Right cardiac atrium (tissue), 5 donors: ENCODE data around the gene DEFB126. TPM values are rescaled to one million over a fixed set of nuclear protein-coding genes. Genes with fewer than 3 reads are reported as not detected.
"Not testable (repeated sequence)": the region's sequence is repeated elsewhere in the genome, so short reads cannot be mapped to it uniquely, and the experiment has no call there.

ENCODE experiments used
- ATAC-seq, 2 donors: fragments of 200-7000 bp; cut with Tn5 transposase; one replicate each; pipeline versions ENCODE4 v1.8.0 to v1.9.1; 2020; ENCODE audit warnings: moderate library complexity in 2 of 2, mild to moderate bottlenecking in 1 of 2
- DNase-seq, 3 donors: peaks; one replicate each; pipeline ENCODE4 v3.0.0-alpha.2; 2020
- H3K27ac ChIP-seq: one replicate; pipeline ENCODE4 v1.5.1; 2013; ENCODE audit warnings: mild to moderate bottlenecking, low read length, control low read depth, moderate library complexity
- H3K27me3 ChIP-seq: one replicate; pipeline ENCODE4 v1.6.1; 2013; ENCODE audit not compliant: control insufficient read depth, insufficient read depth
- H3K4me1 ChIP-seq: one replicate; pipeline ENCODE4 v1.6.1; 2013; ENCODE audit warnings: low read length; ENCODE audit not compliant: control insufficient read depth, insufficient read depth
- H3K4me3 ChIP-seq: one replicate; pipeline ENCODE4 v1.5.1; 2013; ENCODE audit warnings: low read length, control low read depth
- H3K9me3 ChIP-seq: one replicate; pipeline ENCODE4 v1.6.1; 2013; ENCODE audit warnings: low read length; ENCODE audit not compliant: control insufficient read depth
- WGBS: extraction: QIAGEN DNeasy Blood & Tissue Kit; methylation state at CpG from one replicate; pipeline ENCODE4 v1.1.7; 2013; 5-methylcytosine and 5-hydroxymethylcytosine counted together
- intact Hi-C, 4 donors: fragments of 100-400 bp; cut with DNase I; formaldehyde crosslinking; loops; one replicate each; pipeline versions ENCODE4 v1.11.0 to v1.14.0; 2022 to 2023
- long read RNA-seq, 4 donors: library from polyadenylated mRNA; unstranded; transcript quantifications; one replicate each; pipeline ENCODE4 v2.0.0, GENCODE V29; 2020 to 2021
- polyA plus RNA-seq: library from polyadenylated mRNA; stranded (reverse); fragments of 200-250 nt; gene quantifications from one replicate; pipeline ENCODE4 v1.2.3, GENCODE V29; 2013
- total RNA-seq, 4 donors: library from RNA; stranded (reverse); fragmentation: NEBNext Ultra II Directional; extraction: Animal tissue kit (Norgen Biotek cat#: 25700); gene quantifications; one replicate each; pipeline ENCODE4 v1.2.1, GENCODE V29; 2021
- donor health status: healthy with polysubstance abuse.
- donor health status: DM: no; HTN: yes; CAD: no.
- donor health status: DM: no; HTN: no; CAD: no.
- donor health status: DM: no; HTN: yes; CAD: no; lungs with severe emphysema.
- donor health status: DM: yes; HTN: yes; CAD: no.

Gene DEFB126
- total RNA-seq: not detected
- polyA plus RNA-seq: not detected
- long read RNA-seq, donor 1: 0 reads
- long read RNA-seq, donor 2: 0 reads
- long read RNA-seq, donor 3: 0 reads
- long read RNA-seq, donor 4: 0 reads

GRCh38 chr20:142290-142689 is at the start of gene DEFB126:
Gene DEFB126 (plus strand): TSS chr20:142590. CDS start chr20:142629, 39 bp downstream.
- H3K4me3 ChIP-seq: no peak within 1 kb of the TSS
- 45% methylated on average over 1 of the region's 1 CpG for WGBS
- no peaks in the 10 kb centered on the region for H3K9me3 ChIP-seq
- no peak within 1 kb of the TSS for H3K27ac ChIP-seq
- no peak for DNase-seq
- no peaks in the 10 kb centered on the region for H3K27me3 ChIP-seq
- no peaks in the 10 kb centered on the region for H3K4me1 ChIP-seq
- intact Hi-C loops: no loop called here
- no peak for ATAC-seq

GRCh38 chr20:93641-94040 is 48.7 kb upstream of the DEFB126 start:
- Histone ChIP-seq H3K27me3 (no peaks in the 10 kb centered on the region), H3K4me3 (no peak overlapping the region), H3K27ac (no peak overlapping the region), H3K4me1 (no peaks in the 10 kb centered on the region), H3K9me3 (no peaks in the 10 kb centered on the region)
- DNase-seq (no peak), ATAC-seq (no peak)
- intact Hi-C loops: no loop called here

GRCh38 chr20:95215-95614 is 47.2 kb upstream of the DEFB126 start:
- intact Hi-C loops: no loop called here
- H3K27ac ChIP-seq: no peak overlapping the region
- DNase-seq (no peak), ATAC-seq (no peak)
- 78% methylated on average over 4 of the region's 4 CpGs for WGBS
- no peaks in the 10 kb centered on the region for H3K27me3 ChIP-seq
- H3K4me1 ChIP-seq: no peaks in the 10 kb centered on the region
- H3K9me3 ChIP-seq: no peaks in the 10 kb centered on the region
- no peak overlapping the region for H3K4me3 ChIP-seq

GRCh38 chr20:97691-98090 is 44.7 kb upstream of the DEFB126 start:
- H3K4me1 ChIP-seq, ATAC-seq, DNase-seq, H3K4me3 ChIP-seq, H3K9me3 ChIP-seq, H3K27ac ChIP-seq, intact Hi-C loops, H3K27me3 ChIP-seq: not testable (repeated sequence)
- WGBS: 72% methylated on average over 5 of the region's 5 CpGs

GRCh38 chr20:101975-102374 is 40.4 kb upstream of the DEFB126 start:
- H3K27me3 ChIP-seq: no peaks in the 10 kb centered on the region
- no peak overlapping the region for H3K27ac ChIP-seq
- H3K4me3 ChIP-seq: no peak overlapping the region
- ATAC-seq: no peak
- DNase-seq: no peak
- H3K4me1 ChIP-seq: no peaks in the 10 kb centered on the region
- intact Hi-C loops: no loop called here
- no peaks in the 10 kb centered on the region for H3K9me3 ChIP-seq

- intact Hi-C loops: no loop called here
- Histone ChIP-seq H3K27me3 (no peaks in the 10 kb centered on the region), H3K4me3 (no peak overlapping the region), H3K9me3 (no peaks in the 10 kb centered on the region), H3K27ac (no peak overlapping the region), H3K4me1 (no peaks in the 10 kb centered on the region)
- no peak for ATAC-seq
- DNase-seq: peak in 2 of 3 donors; percentile 14 to 31
- 83% methylated on average over 5 of the region's 5 CpGs for WGBS
Observed at GRCh38 chr20:103456-103855, 38.9 kb upstream of the DEFB126 start.

- intact Hi-C loops: no loop called here
- H3K27me3 ChIP-seq: no peaks in the 10 kb centered on the region
- DNase-seq (no peak), ATAC-seq (no peak)
- H3K4me3 ChIP-seq: no peak overlapping the region
- no peaks in the 10 kb centered on the region for H3K9me3 ChIP-seq
- H3K27ac ChIP-seq: no peak overlapping the region
- no peaks in the 10 kb centered on the region for H3K4me1 ChIP-seq
Observed at GRCh38 chr20:112396-112795, 30.0 kb upstream of the DEFB126 start.

- Histone ChIP-seq H3K27ac (no peak overlapping the region), H3K27me3 (no peaks in the 10 kb centered on the region), H3K9me3 (no peaks in the 10 kb centered on the region), H3K4me3 (no peak overlapping the region), H3K4me1 (no peaks in the 10 kb centered on the region)
- ATAC-seq: no peak
- intact Hi-C loops: no loop called here
- no peak for DNase-seq
Observed at GRCh38 chr20:117518-117917, 24.9 kb upstream of the DEFB126 start.

- ATAC-seq, intact Hi-C loops, H3K4me1 ChIP-seq, H3K9me3 ChIP-seq, DNase-seq, H3K27ac ChIP-seq, H3K4me3 ChIP-seq, H3K27me3 ChIP-seq: not testable (repeated sequence)
- WGBS: 86% methylated on average over 28 of the region's 28 CpGs
Observed at GRCh38 chr20:129786-130323, 12.5 kb upstream of the DEFB126 start.

GRCh38 chr20:137668-138490 is 4.5 kb upstream of the DEFB126 start:
- H3K27ac ChIP-seq: no peak overlapping the region
- 70% methylated on average over 11 of the region's 11 CpGs for WGBS
- intact Hi-C loops: no loop called here
- no peaks in the 10 kb centered on the region for H3K9me3 ChIP-seq
- DNase-seq (no peak), ATAC-seq (peak in 1 of 2 donors; percentile 50)
- H3K4me3 ChIP-seq: no peak overlapping the region
- H3K27me3 ChIP-seq: no peaks in the 10 kb centered on the region
- H3K4me1 ChIP-seq: no peaks in the 10 kb centered on the region

- no peaks in the 10 kb centered on the region for H3K4me1 ChIP-seq
- no peak overlapping the region for H3K4me3 ChIP-seq
- no peaks in the 10 kb centered on the region for H3K27me3 ChIP-seq
- no peak overlapping the region for H3K27ac ChIP-seq
- intact Hi-C loops: no loop called here
- H3K9me3 ChIP-seq: no peaks in the 10 kb centered on the region
- no peak for ATAC-seq
- DNase-seq: no peak
- 54% methylated on average over 2 of the region's 2 CpGs for WGBS
Observed at GRCh38 chr20:145877-146276, 3.5 kb downstream of the DEFB126 start.
